ENCODE data around the gene MAPK8IP3.

The MAPK8IP3 gene

DNA sequence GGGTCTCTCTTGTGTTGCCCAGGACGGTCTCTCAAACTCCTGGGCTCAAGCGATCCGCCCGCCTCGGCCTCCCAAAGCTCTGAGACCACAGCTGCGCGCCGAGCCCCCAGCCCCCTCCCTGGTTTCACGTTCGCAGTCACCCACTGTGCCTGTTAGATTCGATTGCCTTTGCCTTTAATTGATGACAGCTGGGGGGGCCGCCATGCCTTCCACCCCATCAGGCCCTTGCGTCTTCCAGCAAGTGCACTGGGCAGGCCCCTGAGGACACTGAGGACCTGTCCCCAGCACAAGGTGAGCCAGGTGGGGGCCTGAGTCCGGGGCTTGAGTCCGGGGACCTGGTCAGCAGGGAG, 84.2 kb downstream of the MAPK8IP3 start:
- DNase-seq, result no peak

DNA sequence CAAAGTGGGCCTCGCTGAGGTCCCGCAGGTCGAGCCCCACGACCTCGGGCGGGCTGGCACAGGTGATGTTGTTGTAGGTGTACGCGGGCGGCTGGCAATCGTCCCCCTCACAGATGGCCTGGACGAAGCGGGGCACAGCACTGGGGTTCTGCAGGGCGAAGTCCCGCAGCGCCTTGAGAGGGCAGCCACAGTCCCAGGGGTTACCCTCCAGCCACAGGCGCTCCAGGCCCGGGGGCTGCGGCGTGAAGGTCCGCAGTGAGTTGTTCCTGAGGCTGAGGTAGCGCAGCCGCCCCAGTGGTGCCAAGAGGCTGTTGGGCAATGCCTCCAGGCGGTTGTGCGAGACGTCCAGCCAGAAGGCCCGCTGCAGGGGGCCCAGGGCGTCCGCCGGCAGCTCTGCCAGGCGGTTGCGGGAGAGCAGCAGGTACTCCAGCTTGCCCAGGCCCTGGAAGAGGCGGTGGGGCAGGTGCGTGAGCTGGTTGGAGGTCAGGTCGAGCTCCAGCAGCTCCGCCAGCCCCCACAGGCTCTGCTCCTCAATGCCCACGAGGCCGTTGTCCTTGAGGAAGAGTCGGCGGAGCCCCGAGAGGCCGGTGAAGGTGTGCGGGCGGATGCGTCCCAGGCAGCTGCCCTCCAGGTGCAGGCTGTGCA, 84.7 kb downstream of the MAPK8IP3 start:
- DNase-seq, result no peak

DNA sequence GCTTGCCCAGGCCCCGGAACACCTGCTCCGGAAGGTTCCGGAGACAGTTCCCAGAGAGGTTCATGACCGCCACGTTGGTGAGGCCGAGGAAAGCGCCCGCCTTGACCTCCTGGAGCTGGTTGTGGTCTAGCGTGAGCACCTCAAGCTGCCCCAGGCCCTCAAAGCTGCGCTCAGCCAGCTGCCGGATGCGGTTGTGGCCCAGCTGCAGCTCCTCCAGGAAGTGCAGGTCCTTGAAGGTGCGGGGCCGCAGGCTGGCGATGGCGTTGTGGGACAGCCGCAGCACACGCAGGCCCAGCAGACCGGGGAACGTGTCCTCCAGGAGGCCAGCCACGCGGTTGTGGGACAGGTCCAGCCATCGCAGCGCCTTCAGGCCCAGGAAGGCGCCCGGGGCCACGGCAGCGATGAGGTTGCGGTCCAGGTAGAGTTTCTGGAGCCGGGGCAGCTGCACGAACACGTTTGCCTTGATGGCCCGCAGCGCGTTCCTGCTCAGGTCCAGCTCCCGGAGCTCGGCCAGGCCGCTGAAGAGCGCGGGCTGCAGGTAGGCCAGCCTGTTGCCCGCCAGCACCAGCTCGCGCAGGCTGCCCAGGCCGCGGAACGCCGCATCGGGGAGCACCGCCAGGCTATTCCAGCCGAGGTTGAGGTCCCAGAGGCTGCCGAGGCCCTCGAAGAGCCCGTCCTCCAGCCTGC, 85.4 kb downstream of the MAPK8IP3 start:
- no peak for DNase-seq

DNA sequence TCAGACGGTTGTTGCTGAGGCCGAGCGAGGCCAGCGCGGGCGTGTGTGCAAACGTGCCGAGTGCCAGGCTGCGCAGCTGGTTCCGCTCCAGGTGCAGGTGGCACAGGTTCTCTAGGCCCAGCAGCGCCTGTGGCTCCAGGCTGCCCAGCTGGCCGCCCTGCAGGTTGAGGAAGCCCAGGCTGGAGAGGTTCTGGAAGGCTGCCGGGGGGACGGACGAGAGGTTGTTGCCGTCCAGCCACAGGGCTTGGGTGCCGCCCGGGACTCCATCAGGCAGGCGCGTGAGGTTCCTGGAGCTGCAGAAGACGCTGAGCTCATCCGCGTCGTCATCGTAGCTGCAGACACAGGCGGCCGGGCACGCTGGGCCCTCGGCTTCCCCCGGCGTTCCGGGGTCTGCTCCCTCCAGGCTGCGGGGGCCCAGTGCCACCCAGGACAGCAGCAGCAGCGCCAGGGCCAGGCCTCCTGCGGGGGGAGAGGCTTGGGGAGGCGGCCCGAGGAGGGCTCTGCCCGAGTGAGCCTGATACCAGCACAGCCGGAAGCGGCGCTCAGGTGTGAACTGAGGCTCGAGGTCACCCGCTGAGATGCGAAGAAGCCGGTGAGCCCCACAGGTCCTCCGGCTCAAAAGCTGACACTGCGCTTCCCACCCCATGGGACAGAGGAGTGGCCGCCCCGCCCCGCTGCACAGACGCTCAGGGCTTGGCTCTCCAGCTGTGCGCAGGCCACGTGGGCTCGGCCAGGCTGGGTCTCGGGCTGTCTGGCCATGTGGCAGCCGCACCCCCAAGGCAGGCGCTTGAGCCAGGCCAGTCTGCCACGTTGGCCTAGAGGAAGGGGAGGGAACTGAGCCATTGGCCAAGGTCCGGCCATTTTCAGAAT, 86.2 kb downstream of the MAPK8IP3 start:
- DNase-seq, result no peak

DNA sequence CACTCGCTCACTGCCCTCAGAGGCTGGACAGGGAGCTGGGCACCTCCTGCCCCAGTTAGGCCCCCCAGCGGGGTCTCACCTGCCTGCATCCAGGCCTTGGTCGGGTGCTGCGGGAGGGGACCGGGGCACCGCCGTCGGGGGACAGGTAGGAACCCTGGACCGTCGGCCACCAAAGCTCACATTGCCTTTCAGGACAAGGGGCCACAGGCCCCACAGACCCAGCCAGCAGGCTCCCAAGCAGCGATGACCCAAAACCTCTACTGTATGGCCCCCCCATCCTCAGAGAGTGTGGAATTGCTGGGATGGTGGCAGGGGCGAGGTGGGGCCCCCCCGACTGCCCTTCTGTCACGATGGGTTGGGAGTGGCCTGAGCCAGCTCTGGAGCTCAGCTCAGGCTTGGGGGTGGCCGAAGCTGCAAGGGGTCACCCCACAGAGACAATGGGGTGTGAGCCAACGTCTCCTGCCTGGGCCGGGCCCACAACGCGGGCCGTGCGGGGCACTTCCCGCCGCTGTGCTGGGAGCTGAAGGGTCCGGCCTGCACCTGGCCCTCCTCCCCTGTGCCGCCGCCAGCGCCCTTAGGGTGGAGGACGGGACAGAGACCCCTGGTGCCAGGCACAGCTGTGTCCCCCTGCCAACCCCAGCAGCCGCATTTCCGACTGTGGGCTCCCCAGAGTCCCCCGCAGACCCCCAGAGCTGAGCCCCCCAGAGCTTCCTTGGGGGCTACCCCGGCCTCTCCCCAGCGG, 87.0 kb downstream of the MAPK8IP3 start:
- DNase-seq, result no peak

DNA sequence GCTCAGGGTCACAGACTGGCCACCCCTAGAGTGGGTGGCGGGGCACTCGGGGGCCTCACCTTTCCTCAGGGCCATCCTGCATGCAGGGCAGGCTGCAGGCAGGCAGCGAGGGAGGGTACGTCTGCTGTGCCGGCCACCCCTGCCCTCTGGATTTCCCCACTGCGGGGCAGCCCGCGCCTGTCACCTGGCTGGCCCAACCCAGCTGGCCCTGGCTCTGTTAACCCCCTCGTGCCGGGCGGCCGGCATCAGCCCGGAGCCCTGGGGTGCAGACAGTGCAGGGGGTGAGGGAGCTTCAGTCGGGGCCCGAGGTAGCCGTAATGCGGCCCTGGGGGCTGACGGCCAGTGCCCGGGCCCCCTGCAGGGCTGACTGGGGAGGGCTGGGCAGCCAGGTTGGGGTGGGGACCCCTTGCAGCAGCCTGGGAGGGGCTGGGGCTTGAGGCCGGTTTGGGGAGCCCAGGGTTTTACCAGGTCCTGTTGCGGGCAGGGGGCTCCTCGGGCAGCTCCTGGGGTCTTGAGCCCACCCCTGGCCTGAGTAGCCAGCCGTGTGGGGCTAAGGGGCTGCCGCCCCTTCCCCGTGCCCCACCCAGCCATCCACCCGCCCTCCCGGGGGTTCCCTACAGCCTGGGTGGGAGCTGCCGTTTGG, 87.7 kb downstream of the MAPK8IP3 start, which contains the start of gene IGFALS:
Gene IGFALS (minus strand): TSS at position 128 of the 643 bp plus-strand sequence. CDS start 53 bp downstream, at position 75.
- DNase-seq, result no peak

DNA sequence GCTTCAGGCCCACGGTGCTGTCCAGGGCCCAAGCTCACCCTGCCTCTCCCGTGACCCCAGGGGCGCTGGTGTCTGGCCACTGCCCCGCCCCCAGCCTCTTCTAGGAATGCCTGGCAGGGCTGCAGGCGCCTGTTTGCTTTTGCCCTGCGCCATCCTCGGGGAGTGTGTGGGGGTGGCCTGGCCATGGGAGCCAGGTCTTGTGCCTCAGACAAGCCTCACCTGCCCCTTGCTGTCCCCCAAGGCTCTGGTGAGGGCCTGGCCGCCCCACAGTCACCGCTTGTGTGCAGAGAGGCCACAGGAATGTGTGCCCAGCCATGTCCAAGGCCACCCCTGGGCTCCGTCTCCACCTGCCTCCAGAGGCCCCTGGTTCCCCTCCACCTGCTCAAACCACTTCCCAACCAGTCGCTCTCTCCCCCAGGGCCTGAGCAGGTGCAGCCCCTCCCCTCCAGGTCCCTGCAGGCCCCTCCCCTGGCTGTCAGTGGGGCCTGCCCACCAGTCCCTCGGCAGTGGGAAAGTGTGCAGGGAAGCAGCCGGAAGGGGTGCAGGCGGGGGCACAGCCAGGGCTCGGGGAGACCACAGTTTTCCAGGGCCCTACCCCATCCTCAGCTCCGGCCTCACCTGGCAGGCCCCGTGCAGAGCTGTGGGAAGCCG, 88.4 kb downstream of the MAPK8IP3 start:
- DNase-seq, result no peak

DNA sequence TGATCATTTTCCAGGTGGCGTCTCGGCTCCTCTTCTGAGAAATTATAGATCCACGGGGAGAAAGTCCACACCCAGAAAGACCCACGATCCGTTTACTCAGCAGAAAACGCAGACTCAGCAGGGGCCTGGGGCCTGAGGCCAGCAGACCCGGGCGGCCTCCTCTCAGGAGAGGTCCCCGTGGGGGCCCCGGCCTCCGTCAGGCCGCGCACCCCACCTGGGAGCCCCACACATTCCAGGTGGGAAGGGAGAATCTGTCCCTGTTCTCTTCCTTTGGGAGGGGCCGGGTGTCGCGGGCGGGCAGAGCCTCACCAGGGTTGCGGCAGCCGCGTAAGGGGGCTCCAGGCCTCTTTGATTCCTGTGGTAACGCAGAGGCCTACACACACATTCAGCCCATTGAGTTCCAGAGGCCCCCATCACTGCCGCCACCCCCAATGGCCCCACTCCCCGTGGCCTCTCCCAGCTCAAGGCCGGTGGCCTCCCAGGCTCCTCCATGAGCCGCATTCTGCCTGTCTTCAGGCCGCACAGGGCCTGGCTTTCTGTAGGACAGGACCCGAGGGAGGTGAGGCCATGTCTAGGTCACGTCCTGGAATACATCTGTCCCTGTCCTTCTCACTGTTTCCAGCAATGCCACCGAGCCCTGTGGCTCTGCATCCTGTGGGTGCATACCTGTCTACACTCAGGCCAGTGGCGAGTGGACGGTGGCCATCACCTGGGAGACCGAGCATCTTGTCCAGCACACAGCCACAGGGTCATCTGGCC, 89.1 kb downstream of the MAPK8IP3 start:
- DNase-seq, result no peak

DNA sequence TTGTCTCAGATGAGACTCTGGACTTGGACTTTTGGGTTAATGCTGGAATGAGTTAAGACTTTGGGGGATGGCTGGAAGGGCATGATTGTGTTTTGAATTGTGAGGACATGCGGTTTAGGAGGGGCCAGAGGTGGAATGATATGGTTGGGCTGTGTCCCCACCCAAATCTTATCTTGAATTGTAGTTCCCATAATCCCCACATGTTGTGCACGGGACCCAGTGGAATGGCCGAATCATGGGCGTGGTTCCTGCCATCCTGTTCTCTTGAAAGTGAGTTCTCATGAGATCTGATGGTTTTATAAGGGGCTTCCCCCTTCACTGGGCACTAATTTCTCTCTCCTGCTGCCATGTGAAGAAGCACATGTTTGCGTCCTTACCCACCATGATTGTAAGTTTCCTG, 93.3 kb downstream of the MAPK8IP3 start:
- DNase-seq, result peak; percentile 16

DNA sequence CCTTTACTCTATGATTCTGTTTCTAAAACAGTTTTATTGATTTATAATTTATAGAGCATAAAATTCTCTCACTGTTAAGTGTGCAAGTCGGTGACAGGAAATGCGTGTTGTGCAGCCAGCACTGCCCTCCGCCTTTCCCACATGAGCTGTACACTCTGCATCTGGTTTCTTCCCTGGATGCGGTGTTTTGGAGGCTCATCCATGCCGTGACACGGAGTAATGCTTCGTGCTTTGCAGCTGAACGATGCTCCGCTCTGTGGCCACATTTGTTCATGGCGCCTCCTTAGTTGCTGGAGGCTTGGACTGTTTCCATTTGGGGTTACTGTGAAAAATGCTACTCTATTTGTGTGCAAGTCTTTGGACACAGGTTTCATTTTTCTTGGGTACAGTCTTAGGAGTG, 94.7 kb downstream of the MAPK8IP3 start:
- DNase-seq, result no peak

DNA sequence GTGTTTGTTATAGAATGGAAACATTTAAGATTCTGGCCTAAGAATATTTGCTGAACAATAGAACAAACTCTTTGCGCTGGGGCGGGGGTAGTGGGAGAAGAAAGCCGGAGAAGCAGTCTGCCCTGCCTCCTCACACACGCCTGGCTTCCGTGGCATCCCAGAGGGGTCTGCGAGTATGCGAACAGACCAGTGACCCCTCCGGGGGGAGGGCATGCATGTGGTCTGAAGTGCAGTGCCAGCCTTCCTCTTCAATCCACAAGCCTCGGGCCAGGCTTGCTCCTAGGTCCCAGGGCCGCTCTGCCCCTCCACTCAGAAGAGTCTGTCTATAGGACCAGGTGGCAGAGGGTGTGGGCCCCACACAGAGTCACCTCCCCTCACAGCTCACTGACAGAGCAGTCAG, 101.6 kb downstream of the MAPK8IP3 start:
- DNase-seq, result no peak

DNA sequence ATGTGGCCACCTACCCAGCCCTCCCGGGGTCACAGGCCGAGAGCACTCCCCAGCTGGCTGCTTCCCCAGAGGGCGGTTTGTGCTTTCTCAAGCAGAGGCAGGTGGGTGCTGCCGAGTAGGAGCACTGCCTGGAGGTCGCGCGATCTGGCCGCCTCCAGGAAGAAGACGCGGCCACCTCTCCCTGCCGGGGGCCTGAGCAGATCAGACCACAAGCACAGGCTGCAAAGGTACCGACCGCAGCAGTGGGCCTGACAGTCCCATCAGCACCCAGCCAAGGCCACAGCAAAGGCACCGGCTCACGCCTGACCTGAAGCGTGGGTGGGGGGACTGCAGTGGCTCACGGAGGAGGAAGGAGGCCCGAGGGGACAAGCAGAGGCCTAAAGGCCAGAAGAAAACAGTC, 102.7 kb downstream of the MAPK8IP3 start:
- DNase-seq, result no peak

DNA sequence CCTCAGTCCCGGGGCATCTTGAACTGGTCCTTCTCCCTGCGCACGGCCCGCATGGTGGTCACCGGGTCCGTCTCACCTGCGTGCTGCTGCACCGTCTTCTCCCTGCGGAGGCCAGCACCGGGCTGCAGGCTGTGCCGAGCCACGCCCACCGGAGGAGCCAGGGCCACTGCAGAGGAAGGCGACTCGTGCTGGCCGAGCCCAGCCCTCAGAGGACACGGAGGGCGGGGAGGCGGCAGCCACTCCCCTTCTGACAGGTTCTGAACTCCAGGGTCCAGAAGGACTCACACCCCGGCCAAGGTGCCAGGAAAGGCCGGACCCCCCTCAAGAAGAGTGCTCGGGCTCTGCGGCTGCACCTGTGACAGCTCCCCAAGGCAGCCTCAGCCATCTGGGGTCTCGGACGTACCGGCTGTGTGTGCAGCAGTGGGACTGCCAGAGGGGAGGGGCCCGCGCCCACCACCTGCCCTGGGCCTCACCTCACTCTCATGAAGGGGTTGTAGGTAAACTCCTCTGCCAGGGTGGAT, 103.3 kb downstream of the MAPK8IP3 start:
- DNase-seq, result no peak

DNA sequence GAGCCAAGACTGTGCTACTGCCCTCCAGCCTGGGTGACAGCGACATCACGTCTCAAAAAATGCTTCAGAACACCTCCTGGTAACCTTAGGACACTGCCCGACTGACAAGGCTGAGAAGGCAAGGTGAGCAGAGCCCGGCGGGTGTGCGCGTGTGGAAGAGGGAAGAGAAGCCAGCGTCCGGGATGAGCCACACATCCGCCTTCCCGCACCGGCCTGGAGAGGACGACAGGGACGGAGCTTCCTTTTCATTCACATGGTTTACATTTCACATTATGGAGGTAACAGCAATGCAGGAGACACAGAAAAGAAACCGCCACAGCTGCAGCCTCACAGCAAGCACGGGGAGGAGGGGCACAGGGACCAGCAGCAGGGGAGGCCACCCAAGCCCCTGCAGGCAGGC, 104.1 kb downstream of the MAPK8IP3 start:
- no peak for DNase-seq

DNA sequence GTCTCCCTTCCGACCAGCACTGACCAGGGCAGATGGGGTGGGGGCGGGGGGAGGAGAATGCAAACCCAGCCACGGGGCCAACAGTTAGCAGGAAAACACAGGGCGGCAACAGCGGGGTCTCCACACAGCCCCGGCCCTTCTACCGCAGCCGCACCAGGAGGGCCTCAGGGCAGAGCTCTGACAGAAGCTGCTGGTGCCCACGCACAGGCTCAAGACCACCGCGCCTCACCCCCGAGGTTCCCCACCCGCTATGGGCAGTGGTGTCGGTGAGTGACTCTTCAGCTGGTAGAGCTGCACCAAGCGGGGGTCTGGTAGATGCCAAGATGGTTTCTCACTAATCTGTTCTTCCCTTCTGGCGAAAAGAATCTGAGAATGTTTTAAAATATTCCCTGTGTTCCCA, 104.5 kb downstream of the MAPK8IP3 start:
- DNase-seq, result no peak

DNA sequence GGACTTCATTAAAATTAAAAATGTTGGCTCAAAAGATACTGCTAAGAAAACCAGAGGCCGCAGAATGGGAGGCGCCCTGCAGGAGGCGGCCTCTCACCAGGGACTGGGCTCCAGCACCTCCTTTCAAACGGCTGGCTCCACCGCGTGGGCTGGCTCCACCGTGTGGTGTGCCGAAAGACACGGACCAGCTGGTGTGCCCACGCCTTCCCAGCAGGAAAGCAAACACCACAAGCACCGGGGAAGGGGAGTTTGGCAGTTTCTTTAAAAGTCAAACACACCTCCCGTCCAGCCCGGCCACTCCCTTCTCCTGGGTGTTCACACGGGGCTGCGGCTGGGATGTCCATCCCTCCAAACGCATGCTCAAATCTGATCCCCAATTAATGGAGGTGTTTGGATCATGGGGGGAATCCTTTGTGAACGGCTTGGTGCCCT, 106.8 kb downstream of the MAPK8IP3 start:
- DNase-seq, result no peak

DNA sequence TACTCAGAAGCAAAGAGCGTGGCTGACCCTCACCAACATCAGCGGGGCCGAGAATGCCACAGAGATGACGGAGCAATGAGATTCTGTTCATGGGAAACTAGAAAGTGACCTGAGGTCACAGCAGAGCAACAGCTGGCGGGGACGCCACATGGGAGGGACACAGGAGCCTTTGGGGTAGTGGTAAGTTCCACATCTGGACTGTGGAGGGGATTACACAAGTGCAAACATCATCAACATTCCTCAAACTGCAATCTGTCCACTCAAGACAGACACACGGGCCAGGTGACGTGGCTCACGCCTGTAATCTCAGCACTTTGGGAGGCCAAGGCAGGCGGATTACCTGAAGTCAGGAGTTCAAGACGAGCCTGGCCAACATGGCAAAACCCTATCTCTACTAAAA, 109.5 kb downstream of the MAPK8IP3 start:
- DNase-seq, result no peak

DNA sequence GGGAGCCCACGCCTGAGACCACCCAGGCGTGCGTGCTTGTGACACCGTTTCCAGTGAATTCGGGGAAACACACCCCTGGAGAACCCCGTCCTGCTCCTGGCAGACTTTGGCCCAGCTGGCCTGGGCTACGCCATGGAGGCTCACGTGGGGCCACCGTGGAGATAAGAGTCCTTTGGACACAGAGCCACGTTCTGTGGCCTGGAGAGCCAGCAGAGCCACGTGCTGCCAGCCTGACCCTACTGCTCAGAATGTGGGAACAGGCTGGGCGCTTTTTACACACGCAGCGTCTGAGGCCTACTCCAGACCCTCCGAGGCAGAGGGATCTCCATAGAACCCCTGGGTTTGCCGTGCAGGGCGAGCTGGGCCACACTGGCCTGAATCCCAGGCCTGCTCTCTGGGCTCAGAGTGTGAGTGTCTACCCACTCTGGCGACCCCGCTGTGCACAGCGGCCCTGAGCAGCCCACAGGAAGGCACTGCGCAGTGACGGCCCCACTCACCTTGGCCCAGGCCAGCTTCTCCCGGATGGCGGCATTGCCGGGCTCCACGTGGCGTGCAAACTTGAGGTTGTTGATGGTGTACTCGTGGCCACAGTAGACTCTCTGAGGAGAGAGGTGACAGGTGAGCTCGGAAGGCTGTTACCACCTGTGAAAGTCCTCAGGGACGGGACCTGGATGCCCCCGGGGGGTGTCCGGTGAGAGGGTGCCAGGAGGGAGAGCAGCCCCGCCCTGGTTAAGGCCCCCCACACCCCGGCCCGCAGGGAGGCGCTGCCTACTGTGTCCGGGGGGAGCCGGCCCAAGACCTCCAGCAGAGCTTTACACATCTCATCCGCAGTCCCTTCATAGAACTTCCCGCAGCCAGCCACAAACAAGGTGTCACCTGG, 110.6 kb downstream of the MAPK8IP3 start:
- no peak for DNase-seq

DNA sequence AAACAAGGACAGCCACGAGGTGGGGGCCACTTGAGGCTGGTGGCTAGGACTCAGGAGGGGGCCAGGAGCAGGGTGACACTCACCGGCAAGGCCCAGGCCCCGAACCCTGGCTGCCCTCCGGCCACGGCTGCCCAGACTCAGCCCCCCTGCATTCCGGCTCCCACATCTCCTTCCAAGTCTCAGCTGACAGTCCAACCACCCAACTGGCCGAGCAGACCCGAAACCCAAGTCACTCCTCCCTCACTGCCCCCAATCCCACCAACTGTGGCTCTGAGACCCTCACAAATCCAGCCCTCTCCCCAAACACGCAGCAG, 111.2 kb downstream of the MAPK8IP3 start:
- DNase-seq, result no peak

DNA sequence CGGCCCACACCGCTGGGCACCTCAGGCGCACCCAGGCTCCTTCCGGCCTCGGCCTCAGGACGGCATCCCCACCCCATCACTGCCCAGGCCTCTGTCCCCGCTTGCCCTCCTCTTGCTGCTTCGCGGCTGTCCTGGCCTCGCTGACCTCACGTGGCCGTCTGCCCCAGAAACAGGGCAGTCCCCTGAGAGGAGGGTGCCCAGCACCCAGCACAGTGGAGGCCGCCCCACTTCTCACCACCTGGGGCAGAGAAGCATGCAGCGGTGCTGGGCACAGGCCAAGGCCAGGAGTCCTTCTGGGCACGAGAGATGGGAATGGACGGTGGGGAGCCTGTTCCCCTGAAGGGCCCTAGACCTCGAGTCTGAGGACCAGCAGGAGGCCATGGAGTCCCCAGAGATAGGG, 111.7 kb downstream of the MAPK8IP3 start:
- DNase-seq, result no peak
